Retinal pigment epithelial cell (primary cell): ENCODE results near the gene VN1R5.
"Not testable (repeated sequence)": the region's sequence is repeated elsewhere in the genome, so short reads cannot be mapped to it uniquely, and the experiment has no call there.

ENCODE experiments used
- DNase-seq: peaks from one replicate; pipeline ENCODE4 v3.0.0-alpha.2; 2010; ENCODE audit warnings: low read depth
- H3K4me3 ChIP-seq: 2 replicates; pipeline ENCODE4 v1.5.1; 2011; ENCODE audit warnings: mild to moderate bottlenecking, low read length, control low read depth, moderate library complexity
- TF ChIP-seq, protein P1 (sequence below): conservative IDR thresholded peaks from 2 replicates; pipeline ENCODE4 v1.5.1; 2011; ENCODE audit warnings: low read depth, low read length, control low read depth, inconsistent platforms

Gene VN1R5

DNA sequence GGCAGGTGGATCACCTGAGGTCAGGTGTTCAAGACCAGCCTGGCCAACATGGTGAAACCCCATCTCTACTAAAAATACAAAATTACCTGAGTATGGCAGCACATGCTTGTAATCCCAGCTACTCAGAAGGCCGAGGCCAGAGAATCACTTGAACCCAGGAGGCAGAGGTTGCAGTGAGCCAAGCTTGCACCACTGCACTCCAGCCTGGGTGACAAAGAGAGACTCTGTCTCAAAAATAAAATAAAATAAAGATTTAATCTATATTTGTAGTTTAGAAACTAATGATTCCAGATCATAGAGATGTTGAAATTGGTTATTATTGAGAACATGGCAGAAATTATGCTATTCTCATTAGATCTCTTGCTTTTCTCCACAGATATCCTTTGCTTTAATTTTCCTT, at the start of gene VN1R5:
Gene VN1R5 (plus strand): TSS at position 301 of the 400 bp plus-strand sequence.
- DNase-seq, H3K4me3 ChIP-seq: not testable (repeated sequence)

DNA sequence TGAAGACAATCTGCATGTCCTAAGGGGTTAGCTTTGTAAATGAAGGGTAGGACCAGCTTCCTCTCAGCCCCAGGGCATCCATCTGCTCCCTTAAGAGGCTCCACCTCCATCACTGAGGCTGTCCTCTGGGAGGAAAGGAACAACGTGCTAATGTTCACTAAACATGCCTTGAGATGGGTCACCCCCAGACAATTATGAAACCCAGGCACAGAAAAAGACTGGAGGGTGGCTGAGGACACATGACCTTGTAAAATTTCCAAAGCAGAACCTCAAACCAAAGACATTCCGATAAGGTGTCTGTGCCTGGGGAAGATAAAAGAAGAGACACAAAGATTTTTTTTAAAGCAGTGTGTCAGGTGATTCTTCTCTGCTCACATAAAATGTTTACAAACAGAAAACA, 46.5 kb upstream of the VN1R5 start:
- no peak for DNase-seq
- TF ChIP-seq, protein P1, sequence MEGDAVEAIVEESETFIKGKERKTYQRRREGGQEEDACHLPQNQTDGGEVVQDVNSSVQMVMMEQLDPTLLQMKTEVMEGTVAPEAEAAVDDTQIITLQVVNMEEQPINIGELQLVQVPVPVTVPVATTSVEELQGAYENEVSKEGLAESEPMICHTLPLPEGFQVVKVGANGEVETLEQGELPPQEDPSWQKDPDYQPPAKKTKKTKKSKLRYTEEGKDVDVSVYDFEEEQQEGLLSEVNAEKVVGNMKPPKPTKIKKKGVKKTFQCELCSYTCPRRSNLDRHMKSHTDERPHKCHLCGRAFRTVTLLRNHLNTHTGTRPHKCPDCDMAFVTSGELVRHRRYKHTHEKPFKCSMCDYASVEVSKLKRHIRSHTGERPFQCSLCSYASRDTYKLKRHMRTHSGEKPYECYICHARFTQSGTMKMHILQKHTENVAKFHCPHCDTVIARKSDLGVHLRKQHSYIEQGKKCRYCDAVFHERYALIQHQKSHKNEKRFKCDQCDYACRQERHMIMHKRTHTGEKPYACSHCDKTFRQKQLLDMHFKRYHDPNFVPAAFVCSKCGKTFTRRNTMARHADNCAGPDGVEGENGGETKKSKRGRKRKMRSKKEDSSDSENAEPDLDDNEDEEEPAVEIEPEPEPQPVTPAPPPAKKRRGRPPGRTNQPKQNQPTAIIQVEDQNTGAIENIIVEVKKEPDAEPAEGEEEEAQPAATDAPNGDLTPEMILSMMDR: no peak
- peak overlapping the region; percentile 93 for H3K4me3 ChIP-seq

DNA sequence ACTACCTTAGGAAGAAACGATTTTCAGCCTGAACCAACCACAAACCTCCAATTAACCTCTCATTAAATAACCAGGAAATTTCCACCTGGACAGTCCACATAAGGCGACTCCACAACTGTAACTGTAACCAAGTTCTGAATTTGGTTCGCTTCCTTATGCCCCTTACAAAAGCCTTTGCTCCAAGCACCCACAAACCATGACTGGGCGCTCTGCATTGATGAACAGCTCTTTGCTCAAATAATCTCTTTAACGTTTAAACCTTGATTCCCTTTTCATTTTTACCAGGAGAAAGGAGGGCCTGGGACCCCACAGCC, 45.9 kb upstream of the VN1R5 start:
- DNase-seq: no peak
- peak overlapping the region; percentile 93 for H3K4me3 ChIP-seq
- TF ChIP-seq, protein P1: no peak

DNA sequence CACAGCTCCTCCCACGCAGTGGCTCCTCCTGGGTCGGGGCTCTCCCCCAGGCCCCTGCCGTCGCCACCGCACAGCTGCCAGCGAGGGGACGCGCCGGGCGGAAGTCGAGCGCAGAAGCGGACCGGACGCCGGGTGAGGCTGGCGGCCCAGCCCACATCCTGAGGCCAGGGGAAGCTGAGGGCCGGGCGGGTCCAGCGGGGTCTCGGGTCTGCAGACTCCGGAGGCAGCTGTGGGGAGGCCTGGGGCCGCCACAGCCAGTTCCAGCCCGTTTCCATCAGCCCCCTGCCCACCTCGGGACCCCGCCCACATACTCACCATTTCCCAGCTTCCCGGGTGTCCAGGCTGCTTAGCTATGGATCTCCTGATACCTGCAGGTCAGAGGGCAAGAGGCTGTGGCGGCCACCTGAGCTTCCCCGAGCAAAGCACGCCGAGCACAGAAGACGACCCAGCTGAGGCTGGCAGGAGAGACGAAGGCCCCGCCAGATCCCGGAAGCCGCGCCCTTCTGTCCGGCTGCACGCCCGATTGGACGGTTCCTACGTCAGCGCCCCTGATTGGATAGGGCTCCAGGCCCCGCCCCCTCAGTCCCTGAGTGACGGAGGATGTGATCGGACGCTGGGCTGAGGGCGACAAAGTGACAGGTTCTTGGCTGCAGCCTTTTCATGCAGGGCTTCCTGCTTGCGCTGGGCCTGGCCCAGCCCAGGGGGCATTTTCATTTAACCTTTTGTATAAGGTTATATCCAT, 45.3 kb upstream of the VN1R5 start:
- H3K4me3 ChIP-seq: peak overlapping the region; percentile 93
- DNase-seq: peak; percentile 69
- TF ChIP-seq, protein P1: no peak

DNA sequence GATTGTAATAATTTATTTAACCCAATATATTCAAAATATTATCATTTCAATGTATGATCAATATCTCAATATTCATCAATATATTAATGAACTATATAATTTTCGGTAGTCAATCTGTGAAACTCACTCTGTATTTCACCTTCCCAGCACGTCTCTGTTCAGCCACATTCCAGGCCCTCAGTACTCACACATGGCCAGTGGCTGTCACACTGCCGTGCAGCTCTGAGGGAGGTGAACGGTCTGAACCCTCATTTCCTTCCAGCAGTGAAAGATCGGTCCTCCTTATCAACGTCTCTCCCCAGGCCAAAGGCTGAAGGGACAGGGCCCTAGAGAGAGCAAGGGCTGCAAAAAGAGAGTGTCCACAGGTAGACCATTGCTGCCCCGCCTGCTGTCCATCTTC, 44.5 kb upstream of the VN1R5 start:
- TF ChIP-seq, protein P1: no peak
- DNase-seq: no peak
- H3K4me3 ChIP-seq: no peak overlapping the region

DNA sequence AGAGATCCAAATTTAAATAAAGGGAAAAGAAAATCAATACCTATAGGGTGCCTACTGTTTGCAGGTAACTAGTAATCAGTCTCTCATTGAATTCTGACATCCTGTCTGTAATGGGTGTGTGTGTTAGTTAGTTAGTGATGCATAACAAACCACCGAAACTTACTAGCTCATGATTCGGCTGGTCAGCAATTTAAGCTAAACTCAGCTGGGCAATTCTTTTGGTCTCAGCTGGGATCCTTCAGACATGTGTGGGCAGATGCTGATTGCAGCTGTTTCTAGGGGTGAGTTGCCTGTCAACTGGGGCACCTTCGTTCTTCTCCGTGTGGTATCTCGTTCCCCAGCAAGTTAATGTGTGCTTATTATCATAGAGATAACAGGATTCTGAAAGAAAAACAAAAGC, 43.9 kb upstream of the VN1R5 start:
- TF ChIP-seq, protein P1: no peak
- DNase-seq: no peak
- no peak overlapping the region for H3K4me3 ChIP-seq

DNA sequence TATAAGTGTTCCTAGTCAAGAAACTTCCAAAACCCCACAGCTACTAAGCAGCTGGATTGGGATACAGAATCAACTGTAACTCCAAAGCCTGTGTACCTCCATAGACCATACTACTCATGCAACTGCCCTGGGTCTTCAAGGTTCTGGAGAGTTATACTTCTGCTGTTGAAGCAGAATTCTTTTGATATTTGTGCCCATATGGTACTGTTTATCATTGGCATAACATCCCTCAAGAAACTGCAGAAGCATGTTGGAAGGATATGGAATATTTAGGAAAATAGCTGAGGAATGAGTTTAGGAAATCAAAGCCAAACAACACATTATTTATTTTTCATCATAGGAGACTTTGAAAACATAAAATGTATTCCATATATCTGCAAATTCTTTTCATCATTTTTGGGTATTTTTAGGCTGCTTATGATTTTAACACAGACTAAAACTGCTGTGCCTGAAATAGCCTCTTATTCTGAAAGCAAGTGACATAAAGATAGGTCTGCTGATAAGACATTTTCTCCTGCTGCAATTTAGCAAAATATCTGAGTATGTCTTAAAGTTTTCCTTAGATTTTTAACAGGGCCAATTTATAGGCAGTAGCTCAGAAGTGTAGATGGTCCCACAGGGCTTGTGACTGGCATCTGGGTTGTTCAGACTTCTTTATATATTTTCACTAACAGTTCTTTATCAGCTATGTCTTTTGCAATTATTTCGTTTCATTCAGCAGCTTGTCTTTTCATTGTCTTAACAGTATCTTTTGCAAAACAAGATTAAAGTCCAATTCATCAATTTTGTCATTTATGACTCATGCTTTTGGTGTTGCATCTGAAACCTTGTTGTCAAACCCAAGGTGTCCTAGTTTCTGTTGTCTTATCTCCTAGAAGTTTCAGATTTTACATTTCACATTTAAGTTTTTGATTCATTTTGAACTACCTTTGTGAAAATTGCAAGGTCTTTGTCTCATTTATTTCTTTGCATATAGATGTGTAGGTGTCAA, 43.0 kb upstream of the VN1R5 start:
- TF ChIP-seq, protein P1: no peak
- no peak overlapping the region for H3K4me3 ChIP-seq
- DNase-seq: no peak
